HepG2 (cell line): ENCODE data around the gene NAB2. TPM values are rescaled to one million over a fixed set of nuclear protein-coding genes. Genes with fewer than 3 reads are reported as not detected.

Source experiments
- EP300 ChIP-seq, 3 experiments: sonication (generic) in 1 of 3; formaldehyde crosslinking in 1 of 3; IDR thresholded peaks; 2 replicates each; pipeline versions ENCODE4 v1.5.1 to v1.6.1; 2011 to 2020; ENCODE audit warnings: low read depth in 2 of 3, low read length in 2 of 3, borderline replicate concordance in 1 of 3, improper control_type of control experiment in 1 of 3, mild to moderate bottlenecking in 1 of 3, missing genetic modification reagents in 1 of 3, moderate library complexity in 1 of 3
- FOXJ3 ChIP-seq: sonication (generic); formaldehyde crosslinking; IDR thresholded peaks from 2 replicates; pipeline ENCODE4 v1.4.0; 2020; ENCODE audit warnings: missing genetic modification reagents, mild to moderate bottlenecking, borderline replicate concordance
- KDM3A ChIP-seq: IDR thresholded peaks from 2 replicates; pipeline ENCODE4 v1.6.1; 2018; ENCODE audit warnings: low read depth, missing compliant biosample characterization
- MED1 ChIP-seq: sonication (generic); formaldehyde crosslinking; IDR thresholded peaks from 2 replicates; pipeline ENCODE4 v1.4.0; 2020; ENCODE audit warnings: missing genetic modification reagents
- NFE2L2 ChIP-seq: fragments of 150-350 bp; IDR thresholded peaks from 2 replicates; pipeline ENCODE4 v1.6.1; 2014; ENCODE audit warnings: low read length
- SALL1 ChIP-seq: sonication (generic); formaldehyde crosslinking; IDR thresholded peaks from 2 replicates; pipeline ENCODE4 v1.8.0; 2022; ENCODE audit warnings: mild to moderate bottlenecking, missing genetic modification reagents
- SETDB1 ChIP-seq: sonication (generic); formaldehyde crosslinking; IDR thresholded peaks from 2 replicates; pipeline ENCODE4 v1.5.1; 2020; ENCODE audit warnings: missing genetic modification reagents, mild to moderate bottlenecking, borderline replicate concordance
- WIZ ChIP-seq: sonication (generic); formaldehyde crosslinking; IDR thresholded peaks from 2 replicates; pipeline ENCODE4 v1.5.1; 2020; ENCODE audit warnings: mild to moderate bottlenecking, missing genetic modification reagents
- ZBTB33 ChIP-seq: sonication (generic); formaldehyde crosslinking; IDR thresholded peaks from 2 replicates; pipeline ENCODE4 v1.4.0; 2020; ENCODE audit warnings: missing genetic modification reagents
- ZFP90 ChIP-seq: sonication (generic); formaldehyde crosslinking; IDR thresholded peaks from 2 replicates; pipeline ENCODE4 v1.8.0; 2022; ENCODE audit warnings: missing genetic modification reagents, mild to moderate bottlenecking, inconsistent platforms, borderline replicate concordance
- ZNF205 ChIP-seq: IDR thresholded peaks from 2 replicates; pipeline ENCODE4 v1.6.1; 2018; ENCODE audit warnings: missing biosample characterization, missing genetic modification reagents
- ZNF331 ChIP-seq: sonication (generic); formaldehyde crosslinking; IDR thresholded peaks from 2 replicates; pipeline ENCODE4 v1.4.0; 2020; ENCODE audit warnings: missing genetic modification reagents
- ZNF343 ChIP-seq: sonication (generic); formaldehyde crosslinking; IDR thresholded peaks from 2 replicates; pipeline ENCODE4 v1.4.0; 2020; ENCODE audit warnings: mild to moderate bottlenecking, missing genetic modification reagents
- ZNF597 ChIP-seq: sonication (generic); formaldehyde crosslinking; IDR thresholded peaks from 2 replicates; pipeline ENCODE4 v1.5.0; 2020; ENCODE audit warnings: missing genetic modification reagents
- ZNF776 ChIP-seq: sonication (generic); formaldehyde crosslinking; IDR thresholded peaks from 2 replicates; pipeline ENCODE4 v1.4.0; 2020; ENCODE audit warnings: mild to moderate bottlenecking, missing genetic modification reagents
- polyA plus RNA-seq, 8 experiments: library from polyadenylated mRNA; depleted of rRNA in 3 of 8; stranded (reverse) in 7 of 8; unstranded in 1 of 8; fragments of >200 nt; fragmentation: Illumina TruSeq in 4 of 8; extraction: Trizol in 4 of 8; gene quantifications; 2 replicates each; pipeline versions ENCODE4 v1.2.1 to v1.2.3, GENCODE V29; 2011 to 2016; ENCODE audit warnings: low read depth in 4 of 8, missing spikeins in 1 of 8, mixed read lengths in 1 of 8; ENCODE audit not compliant: insufficient read depth in 1 of 8
- total RNA-seq, 5 experiments: library from RNA; depleted of rRNA; stranded (reverse); fragments of >200 nt; fragmentation: Illumina TruSeq; extraction: Trizol; gene quantifications; 2 replicates each; pipeline ENCODE4 v1.2.3, GENCODE V29; 2016; ENCODE audit warnings: low read depth in 1 of 5
- TF ChIP-seq, protein P1 (sequence below): sonication (generic); formaldehyde crosslinking; IDR thresholded peaks from 2 replicates; pipeline ENCODE4 v1.9.0; 2021; ENCODE audit warnings: mild to moderate bottlenecking, missing genetic modification reagents
- TF ChIP-seq, protein P2 (sequence below): IDR thresholded peaks from 2 replicates; pipeline ENCODE4 v1.6.1; 2018; ENCODE audit warnings: missing genetic modification reagents

The NAB2 gene
- total and polyA plus RNA-seq, 2 of the 13 experiments (the other 11 are each of a cell fraction or from before 2014, with no cell fraction given) = 11.7 to 12.9 TPM

DNA sequence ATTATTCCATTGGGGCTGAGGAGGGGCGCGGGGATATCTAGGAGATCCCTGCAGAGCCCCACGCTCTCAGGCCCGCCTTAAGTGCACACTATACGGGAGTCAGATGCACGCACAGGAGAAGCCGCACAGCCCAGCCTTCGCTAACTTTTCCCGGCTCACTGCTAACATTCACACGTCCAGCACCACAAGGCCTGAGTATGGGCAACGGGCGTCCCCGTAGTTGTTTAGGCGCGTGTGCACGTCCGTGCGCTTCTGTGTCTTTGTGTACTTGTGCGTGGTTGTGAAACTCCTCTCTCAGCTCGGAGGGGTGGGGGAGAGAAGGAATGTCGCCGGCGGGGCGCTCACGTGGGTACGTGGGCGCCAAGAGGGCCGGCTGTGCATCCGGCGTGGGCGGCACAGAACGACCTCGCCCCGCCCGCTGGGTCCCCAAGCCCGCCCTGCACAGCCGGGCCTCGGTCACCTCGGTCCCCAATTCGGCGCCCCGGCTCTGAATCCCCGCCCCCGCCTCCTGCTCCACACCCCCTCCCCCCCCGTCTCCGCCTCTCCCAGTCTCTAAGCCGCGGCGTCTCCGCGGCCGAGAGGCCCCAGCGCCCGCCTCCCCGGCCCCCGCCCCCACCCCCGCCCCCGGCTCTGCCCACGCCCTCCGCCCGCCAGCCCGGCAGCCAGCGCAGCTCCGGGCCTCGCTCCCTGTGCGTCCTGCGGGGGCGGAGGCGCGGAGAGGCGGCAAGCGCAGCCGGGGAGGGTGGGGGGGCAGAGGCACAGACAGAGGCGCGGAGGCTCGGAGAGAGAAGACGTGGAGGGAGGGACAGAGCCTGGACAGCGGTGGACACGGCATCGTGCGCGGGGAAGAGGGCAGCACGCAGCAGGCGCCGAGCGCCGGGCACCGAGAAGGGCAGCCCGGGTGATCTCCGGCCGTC is at the start of gene NAB2 (continued):
- TF ChIP-seq, protein P1, sequence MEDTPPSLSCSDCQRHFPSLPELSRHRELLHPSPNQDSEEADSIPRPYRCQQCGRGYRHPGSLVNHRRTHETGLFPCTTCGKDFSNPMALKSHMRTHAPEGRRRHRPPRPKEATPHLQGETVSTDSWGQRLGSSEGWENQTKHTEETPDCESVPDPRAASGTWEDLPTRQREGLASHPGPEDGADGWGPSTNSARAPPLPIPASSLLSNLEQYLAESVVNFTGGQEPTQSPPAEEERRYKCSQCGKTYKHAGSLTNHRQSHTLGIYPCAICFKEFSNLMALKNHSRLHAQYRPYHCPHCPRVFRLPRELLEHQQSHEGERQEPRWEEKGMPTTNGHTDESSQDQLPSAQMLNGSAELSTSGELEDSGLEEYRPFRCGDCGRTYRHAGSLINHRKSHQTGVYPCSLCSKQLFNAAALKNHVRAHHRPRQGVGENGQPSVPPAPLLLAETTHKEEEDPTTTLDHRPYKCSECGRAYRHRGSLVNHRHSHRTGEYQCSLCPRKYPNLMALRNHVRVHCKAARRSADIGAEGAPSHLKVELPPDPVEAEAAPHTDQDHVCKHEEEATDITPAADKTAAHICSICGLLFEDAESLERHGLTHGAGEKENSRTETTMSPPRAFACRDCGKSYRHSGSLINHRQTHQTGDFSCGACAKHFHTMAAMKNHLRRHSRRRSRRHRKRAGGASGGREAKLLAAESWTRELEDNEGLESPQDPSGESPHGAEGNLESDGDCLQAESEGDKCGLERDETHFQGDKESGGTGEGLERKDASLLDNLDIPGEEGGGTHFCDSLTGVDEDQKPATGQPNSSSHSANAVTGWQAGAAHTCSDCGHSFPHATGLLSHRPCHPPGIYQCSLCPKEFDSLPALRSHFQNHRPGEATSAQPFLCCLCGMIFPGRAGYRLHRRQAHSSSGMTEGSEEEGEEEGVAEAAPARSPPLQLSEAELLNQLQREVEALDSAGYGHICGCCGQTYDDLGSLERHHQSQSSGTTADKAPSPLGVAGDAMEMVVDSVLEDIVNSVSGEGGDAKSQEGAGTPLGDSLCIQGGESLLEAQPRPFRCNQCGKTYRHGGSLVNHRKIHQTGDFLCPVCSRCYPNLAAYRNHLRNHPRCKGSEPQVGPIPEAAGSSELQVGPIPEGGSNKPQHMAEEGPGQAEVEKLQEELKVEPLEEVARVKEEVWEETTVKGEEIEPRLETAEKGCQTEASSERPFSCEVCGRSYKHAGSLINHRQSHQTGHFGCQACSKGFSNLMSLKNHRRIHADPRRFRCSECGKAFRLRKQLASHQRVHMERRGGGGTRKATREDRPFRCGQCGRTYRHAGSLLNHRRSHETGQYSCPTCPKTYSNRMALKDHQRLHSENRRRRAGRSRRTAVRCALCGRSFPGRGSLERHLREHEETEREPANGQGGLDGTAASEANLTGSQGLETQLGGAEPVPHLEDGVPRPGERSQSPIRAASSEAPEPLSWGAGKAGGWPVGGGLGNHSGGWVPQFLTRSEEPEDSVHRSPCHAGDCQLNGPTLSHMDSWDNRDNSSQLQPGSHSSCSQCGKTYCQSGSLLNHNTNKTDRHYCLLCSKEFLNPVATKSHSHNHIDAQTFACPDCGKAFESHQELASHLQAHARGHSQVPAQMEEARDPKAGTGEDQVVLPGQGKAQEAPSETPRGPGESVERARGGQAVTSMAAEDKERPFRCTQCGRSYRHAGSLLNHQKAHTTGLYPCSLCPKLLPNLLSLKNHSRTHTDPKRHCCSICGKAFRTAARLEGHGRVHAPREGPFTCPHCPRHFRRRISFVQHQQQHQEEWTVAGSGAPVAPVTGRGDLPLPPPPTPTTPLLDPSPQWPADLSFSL = peak; percentile 92
- TF ChIP-seq EP300 (IDR thresholded peaks at IDR 0.05; ENCODE audit: low read depth in 2 of 2, low read length in 2 of 2) (peak; percentile 21 to 73; a peak in 3 of 4 replicates), EP300 (CRISPR knock-in tag; IDR thresholded peaks at IDR 0.05; ENCODE audit: borderline replicate concordance) (peak; percentile 43), ZFP90 (CRISPR knock-in tag) (no peak; the same call in none of the 2 replicates), WIZ (0 out of 2 replicates have a peak, but pooled peaks have one; percentile 57), SALL1 (CRISPR knock-in tag) (peak; percentile 82), MED1 (CRISPR knock-in tag) (peak; percentile 84), ZNF597 (CRISPR knock-in tag) (no peak), ZNF776 (CRISPR knock-in tag) (peak; percentile 55; the same call in 1 of the 2 replicates), ZNF331 (CRISPR knock-in tag) (peak; percentile 66), ZNF343 (CRISPR knock-in tag) (no peak), ZNF205 (peak; percentile 73; the same call in 1 of the 2 replicates), KDM3A (CRISPR knock-in tag) (no peak), FOXJ3 (peak; percentile 70; the same call in 1 of the 2 replicates), ZBTB33 (CRISPR knock-in tag) (peak; percentile 12; the same call in 1 of the 2 replicates), NFE2L2 (no peak), SETDB1 (no peak)
- TF ChIP-seq, protein P2, sequence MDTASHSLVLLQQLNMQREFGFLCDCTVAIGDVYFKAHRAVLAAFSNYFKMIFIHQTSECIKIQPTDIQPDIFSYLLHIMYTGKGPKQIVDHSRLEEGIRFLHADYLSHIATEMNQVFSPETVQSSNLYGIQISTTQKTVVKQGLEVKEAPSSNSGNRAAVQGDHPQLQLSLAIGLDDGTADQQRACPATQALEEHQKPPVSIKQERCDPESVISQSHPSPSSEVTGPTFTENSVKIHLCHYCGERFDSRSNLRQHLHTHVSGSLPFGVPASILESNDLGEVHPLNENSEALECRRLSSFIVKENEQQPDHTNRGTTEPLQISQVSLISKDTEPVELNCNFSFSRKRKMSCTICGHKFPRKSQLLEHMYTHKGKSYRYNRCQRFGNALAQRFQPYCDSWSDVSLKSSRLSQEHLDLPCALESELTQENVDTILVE = peak; percentile 78; the same call in 1 of the 2 replicates
